Heart right ventricle (tissue), 16 donors: ENCODE results near the gene SLC27A4. TPM values are rescaled to one million over a fixed set of nuclear protein-coding genes. Genes with fewer than 3 reads are reported as not detected.

Experiments used
- ATAC-seq, 8 donors: fragments of 200-7000 bp; cut with Tn5 transposase; one replicate each; pipeline ENCODE4 v1.9.1; 2020; ENCODE audit warnings: mild to moderate bottlenecking in 8 of 8, moderate library complexity in 8 of 8, moderate number of reproducible peaks in 1 of 8
- DNase-seq, 2 donors: peaks; one replicate each; pipeline ENCODE4 v3.0.0-alpha.2; 2020
- H3K27ac ChIP-seq, 10 donors: fragments of 200-600 bp; sonication (generic) in 2 of 10; one replicate each; pipeline versions ENCODE4 v1.5.0 to v1.8.0; 2020 to 2022; ENCODE audit warnings: mild to moderate bottlenecking in 3 of 10
- H3K27me3 ChIP-seq, 7 donors: fragments of 200-600 bp; one replicate each; pipeline ENCODE4 v1.8.0; 2021 to 2022; ENCODE audit warnings: mild to moderate bottlenecking in 2 of 7
- H3K36me3 ChIP-seq, 9 donors: fragments of 200-600 bp; sonication (generic) in 1 of 9; one replicate each; pipeline versions ENCODE4 v1.5.0 to v1.8.0; 2020 to 2022; ENCODE audit warnings: mild to moderate bottlenecking in 2 of 9
- H3K4me1 ChIP-seq, 9 donors: fragments of 200-600 bp; sonication (generic) in 1 of 9; one replicate each; pipeline versions ENCODE4 v1.5.0 to v1.8.0; 2020 to 2022; ENCODE audit warnings: mild to moderate bottlenecking in 4 of 9
- H3K4me3 ChIP-seq, 10 donors: fragments of 200-600 bp; sonication (generic) in 2 of 10; one replicate each; pipeline versions ENCODE4 v1.5.0 to v1.8.0; 2020 to 2022; ENCODE audit warnings: mild to moderate bottlenecking in 7 of 10, moderate library complexity in 2 of 10
- H3K9me3 ChIP-seq, 11 donors: fragments of 200-600 bp in 10 of 11; sonication (generic) in 2 of 11; one replicate each; pipeline versions ENCODE4 v1.5.0 to v1.8.0; 2013 to 2022; ENCODE audit warnings: mild to moderate bottlenecking in 2 of 11, control low read depth in 1 of 11, moderate library complexity in 1 of 11
- WGBS, 2 donors: extraction: QIAGEN DNeasy Blood & Tissue Kit; methylation state at CpG; one replicate each; pipeline ENCODE4 v1.1.7; 2013; ENCODE audit warnings: inconsistent platforms in 1 of 2; 5-methylcytosine and 5-hydroxymethylcytosine counted together
- intact Hi-C, 10 donors: fragments of 100-400 bp; cut with DNase I; formaldehyde crosslinking; loops; one replicate each; pipeline versions ENCODE4 v1.11.1 to v1.14.2; 2022
- polyA plus RNA-seq, 2 donors: library from polyadenylated mRNA; stranded (reverse); fragments of 200-250 nt; gene quantifications; one replicate each; pipeline ENCODE4 v1.2.3, GENCODE V29; 2013
- total RNA-seq, 10 donors: library from RNA; stranded (reverse); fragmentation: NEBNext Ultra II Directional in 3 of 10; extraction: Animal tissue kit (Norgen Biotek cat#: 25700) in 3 of 10; gene quantifications; one replicate each; pipeline versions ENCODE4 v1.2.1 to v1.2.4, GENCODE V29; 2021 to 2023
- TF ChIP-seq, protein P1 (sequence below), 9 donors: fragments of 200-600 bp; sonication (generic) in 2 of 9; IDR thresholded peaks; one replicate each; pipeline versions ENCODE4 v1.5.0 to v1.8.0; 2021 to 2022; ENCODE audit warnings: antibody characterized with exemption in 9 of 9, mild to moderate bottlenecking in 5 of 9, moderate library complexity in 1 of 9
- donor health status: Arrhythmogenic right ventricular cardiomyopathy.
- donor health status: ischemic (EF 13 %, LVEDD 7.1; RV severe dilation, severe dysfunction).
- donor health status: healthy with polysubstance abuse.
- donor health status: DM: no; HTN: yes; CAD: no.
- donor health status: DM: no; HTN: no; CAD: no.
- donor health status: ischemic (EF 25% LVEDD 6.9; RV normal size, moderate dysfunction).
- donor health status: ischemic (EF 25% LVEDD 5.7; RV mildly dilated, moderate dysfunction).
- donor health status: healthy.
- donor health status: DM: yes; HTN: yes; CAD: no.
- donor health status: Ischemic cardiomyopathy.
- donor health status: ischemic (EF 35%, LVEDD 5.7; RV mildly dilated, moderate dysfunction).
- donor health status: nonischemic (EF 11% LVEDD 7.7; RV severe dilation, severe dysfunction).
- donor health status: DM: yes; HTN: yes; CAD: no.
- donor health status: PGD.
- donor health status: ischemic (EF 29% LVEDD 5.4; RV normal size, mild dysfunction).
- donor health status: nonischemic (EF 23%, LVEDD 6.1; RV moderate dilation, normal function).

Gene SLC27A4
- total and polyA plus RNA-seq, 12 donors = 10.0 to 37.2 (median 17.7) TPM

DNA sequence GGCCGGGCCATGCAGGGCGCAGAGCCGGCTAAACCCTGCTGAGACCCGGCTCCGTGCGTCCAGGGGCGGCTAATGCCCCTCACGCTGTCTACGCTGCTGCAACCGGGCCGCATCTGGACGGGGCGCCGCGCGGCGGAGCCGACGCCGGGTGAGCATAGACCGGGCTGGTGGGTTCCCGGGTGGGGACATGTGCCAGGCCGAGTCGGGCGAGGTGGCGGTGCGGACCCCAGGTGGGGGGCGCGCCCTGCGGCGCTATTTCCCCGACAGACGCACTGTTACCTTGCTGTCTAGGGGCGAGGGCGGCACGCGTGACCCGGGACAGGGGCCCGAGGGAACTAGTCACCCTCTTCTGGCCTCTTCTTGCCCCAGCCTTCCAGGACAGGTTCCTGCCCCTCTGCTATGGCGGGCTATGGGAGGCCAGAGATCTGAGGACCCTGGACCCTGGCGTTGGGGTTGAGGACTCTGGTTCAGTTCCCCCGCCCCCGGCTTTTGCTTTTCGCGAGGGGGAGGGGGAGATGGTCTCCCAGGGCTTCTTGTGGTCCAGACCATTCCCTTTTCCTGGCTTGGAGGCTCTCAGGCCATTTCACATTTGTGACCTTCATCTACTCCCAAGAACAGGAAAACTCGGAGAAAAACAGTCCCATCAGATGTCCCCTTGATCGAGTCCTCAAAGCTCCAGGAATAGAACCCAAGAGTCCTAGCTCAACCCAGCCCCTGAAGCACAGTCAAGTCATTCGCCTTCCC is 536 bp downstream of the SLC27A4 start:
- 1% methylated on average over 44 to 48 of the region's 48 CpGs for WGBS, 2 donors
- TF ChIP-seq, protein P1, sequence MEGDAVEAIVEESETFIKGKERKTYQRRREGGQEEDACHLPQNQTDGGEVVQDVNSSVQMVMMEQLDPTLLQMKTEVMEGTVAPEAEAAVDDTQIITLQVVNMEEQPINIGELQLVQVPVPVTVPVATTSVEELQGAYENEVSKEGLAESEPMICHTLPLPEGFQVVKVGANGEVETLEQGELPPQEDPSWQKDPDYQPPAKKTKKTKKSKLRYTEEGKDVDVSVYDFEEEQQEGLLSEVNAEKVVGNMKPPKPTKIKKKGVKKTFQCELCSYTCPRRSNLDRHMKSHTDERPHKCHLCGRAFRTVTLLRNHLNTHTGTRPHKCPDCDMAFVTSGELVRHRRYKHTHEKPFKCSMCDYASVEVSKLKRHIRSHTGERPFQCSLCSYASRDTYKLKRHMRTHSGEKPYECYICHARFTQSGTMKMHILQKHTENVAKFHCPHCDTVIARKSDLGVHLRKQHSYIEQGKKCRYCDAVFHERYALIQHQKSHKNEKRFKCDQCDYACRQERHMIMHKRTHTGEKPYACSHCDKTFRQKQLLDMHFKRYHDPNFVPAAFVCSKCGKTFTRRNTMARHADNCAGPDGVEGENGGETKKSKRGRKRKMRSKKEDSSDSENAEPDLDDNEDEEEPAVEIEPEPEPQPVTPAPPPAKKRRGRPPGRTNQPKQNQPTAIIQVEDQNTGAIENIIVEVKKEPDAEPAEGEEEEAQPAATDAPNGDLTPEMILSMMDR (IDR thresholded peaks at IDR 0.05) = no peak
- DNase-seq (no peak), ATAC-seq (peak in 7 of 8 donors; percentile 2 to 44 (median 32))
- no peaks in the 10 kb centered on the region for H3K9me3 ChIP-seq
- peaks cover 0 to 41% (median 27%) of the 10 kb centered on the region in 9 donors for H3K36me3 ChIP-seq
- H3K27me3 ChIP-seq = no peaks in the 10 kb centered on the region
- peak overlapping the region in 9 of 10 donors; percentile 64 to 85 (median 76) for H3K27ac ChIP-seq
- peaks cover 0 to 18% (median 13%) of the 10 kb centered on the region in 9 donors for H3K4me1 ChIP-seq
- intact Hi-C loops = loop anchor here in 5 of 10 donors (1.0 to 10.0 kb wide), 3 partner anchors 44 to 146 kb away; partner anchors contain the start of gene CIZ1 (in 3 of the 5)
- peak overlapping the region; percentile 58 to 96 (median 86) for H3K4me3 ChIP-seq

DNA sequence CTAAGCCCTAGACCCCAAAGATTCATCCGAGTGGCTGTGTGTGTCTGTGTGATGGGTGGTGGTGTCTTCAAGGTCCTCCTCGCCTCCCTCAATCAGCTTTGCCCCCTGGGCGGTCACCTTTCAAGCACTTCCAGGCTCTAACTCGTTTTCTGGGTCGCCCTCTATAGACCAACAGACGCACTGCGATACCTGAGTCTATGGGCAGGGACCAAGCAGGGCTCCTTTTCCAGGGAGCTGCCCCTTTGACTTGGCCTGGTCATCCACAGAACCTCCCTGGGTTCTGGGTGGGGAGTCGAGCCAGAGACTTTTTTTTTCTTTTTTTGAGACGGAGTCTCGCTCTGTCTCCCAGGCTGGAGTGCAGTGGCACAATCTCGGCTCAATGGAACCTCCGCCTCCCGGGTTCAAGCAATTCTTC is 1.1 kb downstream of the SLC27A4 start:
- Histone ChIP-seq H3K9me3 (no peaks in the 10 kb centered on the region), H3K4me1 (peaks cover 0 to 18% (median 13%) of the 10 kb centered on the region in 9 donors), H3K36me3 (peaks cover 0 to 46% (median 29%) of the 10 kb centered on the region in 9 donors), H3K4me3 (peak overlapping the region; percentile 58 to 96 (median 86)), H3K27ac (peak overlapping the region in 9 of 10 donors; percentile 64 to 85 (median 76)), H3K27me3 (no peaks in the 10 kb centered on the region)
- 31 to 33% methylated on average over 13 of the region's 13 CpGs for WGBS, 2 donors
- peak; percentile 50 to 81 (median 68) for ATAC-seq
- intact Hi-C loops = loop anchor here in 5 of 10 donors (1.0 to 10.0 kb wide), 3 partner anchors 44 to 147 kb away; partner anchors contain the start of gene CIZ1 (in 3 of the 5)
- TF ChIP-seq, protein P1 (IDR thresholded peaks at IDR 0.05) = peak; percentile 28 to 75 (median 64)
- peak; percentile 35 to 55 for DNase-seq

DNA sequence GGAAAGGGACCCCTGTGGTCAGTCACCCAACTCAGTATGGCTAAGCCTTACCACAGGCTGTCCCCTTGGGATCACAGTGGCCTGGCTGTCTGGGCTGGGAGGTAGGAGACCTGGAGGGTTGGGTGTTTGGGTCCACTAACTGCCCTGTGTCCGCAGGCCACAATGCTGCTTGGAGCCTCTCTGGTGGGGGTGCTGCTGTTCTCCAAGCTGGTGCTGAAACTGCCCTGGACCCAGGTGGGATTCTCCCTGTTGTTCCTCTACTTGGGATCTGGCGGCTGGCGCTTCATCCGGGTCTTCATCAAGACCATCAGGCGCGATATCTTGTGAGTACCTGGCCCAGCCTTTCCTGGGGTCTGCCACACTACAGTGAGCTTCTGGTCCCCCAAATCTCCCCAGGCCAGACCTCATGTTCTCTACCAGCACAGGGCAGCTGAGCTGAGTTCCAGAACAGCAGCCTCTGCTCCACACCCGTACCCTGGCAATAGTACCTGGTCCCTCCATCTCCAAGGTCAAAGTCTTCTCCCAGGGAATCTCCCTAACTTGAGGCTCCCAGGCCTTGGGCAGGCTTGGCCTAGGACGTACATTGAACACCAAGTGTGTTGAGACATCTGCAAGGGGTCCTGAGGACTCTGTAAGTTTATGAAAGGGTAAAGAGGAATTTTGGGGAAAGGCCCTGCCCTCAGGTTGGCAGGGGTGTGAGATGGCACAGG is 2.8 kb downstream of the SLC27A4 start:
- intact Hi-C loops = loop anchor here in 4 of 10 donors (5.0 to 10.0 kb wide), 2 partner anchors 46 to 148 kb away; partner anchors contain the start of gene CIZ1 (in 3 of the 4)
- 96% methylated on average over 8 of the region's 8 CpGs for WGBS, 2 donors
- ATAC-seq (no peak), DNase-seq (no peak)
- H3K4me3 ChIP-seq = no peak overlapping the region
- H3K9me3 ChIP-seq = no peaks in the 10 kb centered on the region
- peaks cover 0 to 18% (median 13%) of the 10 kb centered on the region in 9 donors for H3K4me1 ChIP-seq
- peaks cover 0 to 63% (median 43%) of the 10 kb centered on the region in 9 donors for H3K36me3 ChIP-seq
- no peak overlapping the region for H3K27ac ChIP-seq
- TF ChIP-seq, protein P1 (IDR thresholded peaks at IDR 0.05) = no peak
- H3K27me3 ChIP-seq = no peaks in the 10 kb centered on the region

DNA sequence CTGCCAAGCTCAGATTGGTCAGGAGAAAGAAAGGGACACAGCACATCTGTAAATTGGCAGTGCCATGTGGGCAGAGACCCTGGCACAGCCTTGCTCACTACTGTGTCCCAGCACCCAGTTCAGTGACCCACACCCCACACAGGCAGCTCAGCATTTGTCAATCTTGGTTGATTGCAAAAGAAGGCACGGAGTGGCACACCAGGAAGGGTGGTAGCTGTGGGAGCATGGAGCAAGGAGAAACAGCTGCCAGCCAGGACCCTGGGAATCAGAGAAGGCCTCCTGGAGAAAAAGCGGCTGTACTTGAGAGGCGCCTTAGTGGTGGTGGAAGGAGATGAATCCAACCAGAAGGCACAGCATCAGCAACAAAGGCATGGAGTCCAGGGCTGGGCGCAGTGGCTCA is 3.5 kb downstream of the SLC27A4 start:
- WGBS, 2 donors = 98 to 99% methylated on average over 4 of the region's 4 CpGs
- Histone ChIP-seq H3K9me3 (no peaks in the 10 kb centered on the region), H3K4me3 (no peak overlapping the region), H3K36me3 (peaks cover 0 to 70% (median 50%) of the 10 kb centered on the region in 9 donors), H3K4me1 (peaks cover 0 to 18% (median 13%) of the 10 kb centered on the region in 9 donors), H3K27me3 (no peaks in the 10 kb centered on the region), H3K27ac (no peak overlapping the region)
- DNase-seq = no peak
- TF ChIP-seq, protein P1 (IDR thresholded peaks at IDR 0.05) = no peak
- intact Hi-C loops = loop anchor here in 4 of 10 donors (5.0 to 10.0 kb wide), 2 partner anchors 47 to 149 kb away; partner anchors contain the start of gene CIZ1 (in 3 of the 4)
- no peak for ATAC-seq
